Measurements from ENCODE around the gene MPHOSPH9. TPM values are rescaled to one million over a fixed set of nuclear protein-coding genes. Genes with fewer than 3 reads are reported as not detected.

The MPHOSPH9 gene, protein sequence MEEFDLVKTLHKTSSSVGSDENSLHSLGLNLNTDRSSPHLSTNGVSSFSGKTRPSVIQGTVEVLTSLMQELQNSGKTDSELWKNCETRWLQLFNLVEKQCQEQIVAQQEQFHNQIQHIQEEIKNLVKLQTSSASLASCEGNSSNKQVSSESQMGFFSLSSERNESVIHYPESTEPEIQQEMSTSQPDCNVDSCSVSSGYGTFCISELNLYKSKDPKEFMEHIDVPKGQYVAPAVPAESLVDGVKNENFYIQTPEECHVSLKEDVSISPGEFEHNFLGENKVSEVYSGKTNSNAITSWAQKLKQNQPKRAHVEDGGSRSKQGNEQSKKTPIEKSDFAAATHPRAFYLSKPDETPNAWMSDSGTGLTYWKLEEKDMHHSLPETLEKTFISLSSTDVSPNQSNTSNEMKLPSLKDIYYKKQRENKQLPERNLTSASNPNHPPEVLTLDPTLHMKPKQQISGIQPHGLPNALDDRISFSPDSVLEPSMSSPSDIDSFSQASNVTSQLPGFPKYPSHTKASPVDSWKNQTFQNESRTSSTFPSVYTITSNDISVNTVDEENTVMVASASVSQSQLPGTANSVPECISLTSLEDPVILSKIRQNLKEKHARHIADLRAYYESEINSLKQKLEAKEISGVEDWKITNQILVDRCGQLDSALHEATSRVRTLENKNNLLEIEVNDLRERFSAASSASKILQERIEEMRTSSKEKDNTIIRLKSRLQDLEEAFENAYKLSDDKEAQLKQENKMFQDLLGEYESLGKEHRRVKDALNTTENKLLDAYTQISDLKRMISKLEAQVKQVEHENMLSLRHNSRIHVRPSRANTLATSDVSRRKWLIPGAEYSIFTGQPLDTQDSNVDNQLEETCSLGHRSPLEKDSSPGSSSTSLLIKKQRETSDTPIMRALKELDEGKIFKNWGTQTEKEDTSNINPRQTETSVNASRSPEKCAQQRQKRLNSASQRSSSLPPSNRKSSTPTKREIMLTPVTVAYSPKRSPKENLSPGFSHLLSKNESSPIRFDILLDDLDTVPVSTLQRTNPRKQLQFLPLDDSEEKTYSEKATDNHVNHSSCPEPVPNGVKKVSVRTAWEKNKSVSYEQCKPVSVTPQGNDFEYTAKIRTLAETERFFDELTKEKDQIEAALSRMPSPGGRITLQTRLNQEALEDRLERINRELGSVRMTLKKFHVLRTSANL
- 47.8 and 52.6 TPM in 2 replicates for total RNA-seq

GRCh38 chr12:123232807-123233504, at the start of gene MPHOSPH9, which contains the start of gene MTRFR:
Gene MPHOSPH9 (minus strand): TSS chr12:123233141. CDS start chr12:123230364, 2,777 bp downstream.
Gene MTRFR (plus strand): TSS chr12:123233436. CDS start chr12:123253675, 20,239 bp downstream.
- peak within 1 kb of the TSS; percentile 86 for H3K4me3 ChIP-seq (ENCODE audit: low read depth, low read length)
- TF ChIP-seq, protein P1, sequence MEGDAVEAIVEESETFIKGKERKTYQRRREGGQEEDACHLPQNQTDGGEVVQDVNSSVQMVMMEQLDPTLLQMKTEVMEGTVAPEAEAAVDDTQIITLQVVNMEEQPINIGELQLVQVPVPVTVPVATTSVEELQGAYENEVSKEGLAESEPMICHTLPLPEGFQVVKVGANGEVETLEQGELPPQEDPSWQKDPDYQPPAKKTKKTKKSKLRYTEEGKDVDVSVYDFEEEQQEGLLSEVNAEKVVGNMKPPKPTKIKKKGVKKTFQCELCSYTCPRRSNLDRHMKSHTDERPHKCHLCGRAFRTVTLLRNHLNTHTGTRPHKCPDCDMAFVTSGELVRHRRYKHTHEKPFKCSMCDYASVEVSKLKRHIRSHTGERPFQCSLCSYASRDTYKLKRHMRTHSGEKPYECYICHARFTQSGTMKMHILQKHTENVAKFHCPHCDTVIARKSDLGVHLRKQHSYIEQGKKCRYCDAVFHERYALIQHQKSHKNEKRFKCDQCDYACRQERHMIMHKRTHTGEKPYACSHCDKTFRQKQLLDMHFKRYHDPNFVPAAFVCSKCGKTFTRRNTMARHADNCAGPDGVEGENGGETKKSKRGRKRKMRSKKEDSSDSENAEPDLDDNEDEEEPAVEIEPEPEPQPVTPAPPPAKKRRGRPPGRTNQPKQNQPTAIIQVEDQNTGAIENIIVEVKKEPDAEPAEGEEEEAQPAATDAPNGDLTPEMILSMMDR (conservative IDR thresholded peaks at IDR 0.05; ENCODE audit: low read depth, low read length) = no peak
- DNase-seq (ENCODE audit: low read depth) = peak; percentile 92

GRCh38 chr12:123282111-123282510, 49.2 kb upstream of the MPHOSPH9 start:
- DNase-seq (ENCODE audit: low read depth) = no peak
- H3K4me3 ChIP-seq (ENCODE audit: low read depth, low read length) = no peak overlapping the region
- TF ChIP-seq, protein P1 (conservative IDR thresholded peaks at IDR 0.05; ENCODE audit: low read depth, low read length) = no peak

DNA sequence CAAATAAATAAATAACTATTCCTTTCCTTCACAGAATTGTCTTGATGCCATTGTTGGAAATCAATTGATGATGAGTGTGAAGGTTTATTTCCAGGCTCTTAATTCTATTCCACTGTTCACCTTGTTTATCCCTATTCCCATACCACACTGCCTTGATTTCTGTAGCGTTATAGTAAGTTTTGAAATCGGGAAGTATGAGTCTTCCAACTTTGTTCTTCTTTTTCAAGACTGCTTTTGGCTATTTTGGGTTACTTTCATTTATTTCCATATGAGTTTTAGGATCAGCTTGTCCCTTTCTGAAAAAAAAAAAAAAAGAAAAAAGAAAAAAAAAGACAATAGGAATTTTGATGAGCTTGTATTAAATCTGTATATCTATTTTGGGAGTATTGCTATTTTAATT, 48.0 kb upstream of the MPHOSPH9 start:
- TF ChIP-seq, protein P1 (conservative IDR thresholded peaks at IDR 0.05; ENCODE audit: low read depth, low read length) = no peak

GRCh38 chr12:123278101-123278627, 45.2 kb upstream of the MPHOSPH9 start:
- TF ChIP-seq, protein P1 (conservative IDR thresholded peaks at IDR 0.05; ENCODE audit: low read depth, low read length) = no peak
- no peak for DNase-seq (ENCODE audit: low read depth)
- H3K4me3 ChIP-seq (ENCODE audit: low read depth, low read length) = no peak overlapping the region

More for the DNA sequence above, 48.0 kb upstream of the MPHOSPH9 start:
- DNase-seq (ENCODE audit: low read depth) = no peak
- no peak overlapping the region for H3K4me3 ChIP-seq (ENCODE audit: low read depth, low read length)

GRCh38 chr12:123273166-123273565, 40.2 kb upstream of the MPHOSPH9 start:
- H3K4me3 ChIP-seq (ENCODE audit: low read depth, low read length) = no peak overlapping the region
- DNase-seq (ENCODE audit: low read depth) = no peak
- TF ChIP-seq, protein P1 (conservative IDR thresholded peaks at IDR 0.05; ENCODE audit: low read depth, low read length) = no peak

All from epithelial cell of proximal tubule (primary cell).